Stimulated activated CD8-positive, alpha-beta memory T cell treated with anti-CD3 and anti-CD28 coated beads, Interleukin-4, amount 100 ng/mL, for 4 hours (primary cell): ENCODE measurements around the gene NBPF20.
"Not testable (repeated sequence)": the region's sequence is repeated elsewhere in the genome, so short reads cannot be mapped to it uniquely, and the experiment has no call there.

Experiments used
- DNase-seq, 2 donors: peaks; one replicate each; pipeline ENCODE4 v3.0.0-alpha.2; 2020; ENCODE audit warnings: low read depth in 2 of 2, low spot score in 1 of 2

Gene NBPF20

GRCh38 chr1:145425436-145426029, at the start of gene NBPF20:
Gene NBPF20, minus strand, starts transcription at chr1:145425603. Its CDS starts 20,331 bp downstream, at chr1:145405272.
- peak; percentile 56 to 59 for DNase-seq

- DNase-seq = not testable (repeated sequence)
These were observed 49.5 kb upstream of the NBPF20 start for GRCh38 chr1:145474837-145475368.

GRCh38 chr1:145472731-145473130, 47.3 kb upstream of the NBPF20 start:
- DNase-seq = not testable (repeated sequence)

GRCh38 chr1:145471365-145471764, 46.0 kb upstream of the NBPF20 start:
- not testable (repeated sequence) for DNase-seq

GRCh38 chr1:145465405-145466144, 40.2 kb upstream of the NBPF20 start:
- peak; percentile 13 to 31 for DNase-seq

- DNase-seq = not testable (repeated sequence)
These were observed 39.4 kb upstream of the NBPF20 start for GRCh38 chr1:145464708-145465336.

GRCh38 chr1:145464017-145464416, 38.6 kb upstream of the NBPF20 start:
- not testable (repeated sequence) for DNase-seq

GRCh38 chr1:145460684-145461083, 35.3 kb upstream of the NBPF20 start:
- not testable (repeated sequence) for DNase-seq

GRCh38 chr1:145460048-145460447, 34.6 kb upstream of the NBPF20 start:
- not testable (repeated sequence) for DNase-seq

GRCh38 chr1:145459591-145459990, 34.2 kb upstream of the NBPF20 start:
- not testable (repeated sequence) for DNase-seq

GRCh38 chr1:145459063-145459462, 33.7 kb upstream of the NBPF20 start:
- not testable (repeated sequence) for DNase-seq

GRCh38 chr1:145454824-145455177, 29.4 kb upstream of the NBPF20 start:
- DNase-seq = not testable (repeated sequence)

- not testable (repeated sequence) for DNase-seq
These were observed 28.7 kb upstream of the NBPF20 start for GRCh38 chr1:145453873-145454823.

- DNase-seq = not testable (repeated sequence)
These were observed 27.1 kb upstream of the NBPF20 start for GRCh38 chr1:145452506-145452905.

GRCh38 chr1:145451914-145452313, 26.5 kb upstream of the NBPF20 start:
- DNase-seq = not testable (repeated sequence)

- DNase-seq = not testable (repeated sequence)
These were observed 19.8 kb upstream of the NBPF20 start for GRCh38 chr1:145445219-145445618.

GRCh38 chr1:145442340-145442739, 16.9 kb upstream of the NBPF20 start:
- not testable (repeated sequence) for DNase-seq

- not testable (repeated sequence) for DNase-seq
These were observed 6.2 kb upstream of the NBPF20 start for GRCh38 chr1:145431363-145432256.

- not testable (repeated sequence) for DNase-seq
These were observed 5.4 kb upstream of the NBPF20 start for GRCh38 chr1:145430830-145431229.

- DNase-seq = not testable (repeated sequence)
These were observed 3.9 kb upstream of the NBPF20 start for GRCh38 chr1:145429329-145429728.
